Effector memory CD4-positive, alpha-beta T cell (primary cell): ENCODE measurements around the gene CMSS1.

ENCODE experiments used
- DNase-seq, 3 donors: peaks; one replicate each; pipeline ENCODE4 v3.0.0-alpha.2; 2020
- H3K27ac ChIP-seq: 2 replicates; pipeline ENCODE4 v1.7.0; 2013; ENCODE audit warnings: mild to moderate bottlenecking, low read length, moderate library complexity; ENCODE audit not compliant: insufficient read depth, poor library complexity, severe bottlenecking
- H3K27me3 ChIP-seq: replicated peaks from 2 replicates; pipeline ENCODE4 v1.7.0; 2013; ENCODE audit warnings: mild to moderate bottlenecking, low read length; ENCODE audit not compliant: insufficient read depth, control insufficient read depth, poor library complexity, severe bottlenecking
- H3K36me3 ChIP-seq: 2 replicates; pipeline ENCODE4 v1.7.0; 2013; ENCODE audit warnings: mild to moderate bottlenecking, low read length, moderate library complexity; ENCODE audit not compliant: control insufficient read depth, insufficient read depth
- H3K4me1 ChIP-seq: 2 replicates; pipeline ENCODE4 v1.7.0; 2013; ENCODE audit warnings: low read length, mild to moderate bottlenecking; ENCODE audit not compliant: control insufficient read depth, insufficient read depth, poor library complexity, severe bottlenecking
- H3K4me3 ChIP-seq: 2 replicates; pipeline ENCODE4 v1.7.0; 2013; ENCODE audit warnings: low read length, low read depth, mild to moderate bottlenecking; ENCODE audit not compliant: insufficient read depth, poor library complexity, severe bottlenecking
- H3K9me3 ChIP-seq: 2 replicates; pipeline ENCODE4 v1.7.0; 2013; ENCODE audit warnings: mild to moderate bottlenecking, low read length, moderate library complexity; ENCODE audit not compliant: control insufficient read depth

Gene CMSS1

DNA sequence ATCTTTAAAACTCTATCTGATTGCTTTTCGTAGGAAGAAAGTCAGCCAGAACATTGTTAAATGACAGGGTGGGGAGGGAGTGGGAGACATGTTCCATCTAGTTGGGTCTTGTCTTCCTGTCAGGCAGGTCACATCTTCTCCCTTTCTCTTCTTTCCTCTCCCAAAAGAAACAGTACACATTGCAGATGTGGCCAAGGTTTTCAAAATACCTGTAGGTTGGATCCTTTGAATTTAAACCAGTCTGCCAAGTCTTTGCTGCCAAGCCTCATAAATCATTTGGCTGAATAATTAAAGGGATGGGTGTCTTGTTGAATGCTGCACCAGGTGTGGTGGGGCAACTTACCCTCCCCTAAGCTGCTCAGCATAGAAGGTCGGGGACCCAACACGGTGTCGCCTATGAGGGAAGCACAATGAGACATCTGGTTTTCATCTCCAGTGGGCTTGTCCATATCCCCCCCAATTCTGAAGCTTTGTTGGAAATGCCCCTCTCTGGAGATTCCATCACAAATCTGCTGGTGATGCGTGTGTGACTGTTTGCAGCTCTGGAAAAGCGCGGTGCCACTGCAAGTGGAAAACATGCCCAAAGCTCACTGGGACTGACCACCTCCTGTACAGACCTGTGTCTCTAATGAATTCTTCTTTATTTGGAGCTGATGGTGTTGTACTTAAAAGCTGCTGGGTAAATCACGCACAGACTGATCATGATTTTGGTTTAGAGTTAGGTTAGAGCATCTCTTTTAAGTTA, 184.0 kb downstream of the CMSS1 start:
- Histone ChIP-seq H3K27ac (no peak overlapping the region), H3K4me1 (no peaks in the 10 kb centered on the region), H3K9me3 (no peaks in the 10 kb centered on the region), H3K36me3 (no peaks in the 10 kb centered on the region), H3K27me3 (no peaks in the 10 kb centered on the region), H3K4me3 (no peak overlapping the region)
- DNase-seq, result no peak

- no peaks in the 10 kb centered on the region for H3K36me3 ChIP-seq
- H3K27me3 ChIP-seq, result no peaks in the 10 kb centered on the region
- no peak overlapping the region for H3K27ac ChIP-seq
- no peaks in the 10 kb centered on the region for H3K4me1 ChIP-seq
- H3K9me3 ChIP-seq, result no peaks in the 10 kb centered on the region
- no peak overlapping the region for H3K4me3 ChIP-seq
- no peak for DNase-seq
Observed at GRCh38 chr3:100002599-100003350, 185.1 kb downstream of the CMSS1 start.

GRCh38 chr3:100003609-100004503, 186.2 kb downstream of the CMSS1 start:
- H3K36me3 ChIP-seq, result no peaks in the 10 kb centered on the region
- no peaks in the 10 kb centered on the region for H3K27me3 ChIP-seq
- no peaks in the 10 kb centered on the region for H3K9me3 ChIP-seq
- H3K4me1 ChIP-seq, result no peaks in the 10 kb centered on the region
- DNase-seq, result no peak
- no peak overlapping the region for H3K4me3 ChIP-seq
- no peak overlapping the region for H3K27ac ChIP-seq

GRCh38 chr3:100004931-100005330, 187.3 kb downstream of the CMSS1 start:
- DNase-seq, result no peak
- Histone ChIP-seq H3K27me3 (no peaks in the 10 kb centered on the region), H3K4me1 (no peaks in the 10 kb centered on the region), H3K36me3 (no peaks in the 10 kb centered on the region), H3K27ac (no peak overlapping the region), H3K9me3 (no peaks in the 10 kb centered on the region), H3K4me3 (no peak overlapping the region)

- Histone ChIP-seq H3K27me3 (no peaks in the 10 kb centered on the region), H3K27ac (no peak overlapping the region), H3K36me3 (no peaks in the 10 kb centered on the region), H3K4me3 (no peak overlapping the region), H3K9me3 (no peaks in the 10 kb centered on the region), H3K4me1 (no peaks in the 10 kb centered on the region)
- no peak for DNase-seq
Observed at GRCh38 chr3:100005665-100006393, 188.2 kb downstream of the CMSS1 start.

DNA sequence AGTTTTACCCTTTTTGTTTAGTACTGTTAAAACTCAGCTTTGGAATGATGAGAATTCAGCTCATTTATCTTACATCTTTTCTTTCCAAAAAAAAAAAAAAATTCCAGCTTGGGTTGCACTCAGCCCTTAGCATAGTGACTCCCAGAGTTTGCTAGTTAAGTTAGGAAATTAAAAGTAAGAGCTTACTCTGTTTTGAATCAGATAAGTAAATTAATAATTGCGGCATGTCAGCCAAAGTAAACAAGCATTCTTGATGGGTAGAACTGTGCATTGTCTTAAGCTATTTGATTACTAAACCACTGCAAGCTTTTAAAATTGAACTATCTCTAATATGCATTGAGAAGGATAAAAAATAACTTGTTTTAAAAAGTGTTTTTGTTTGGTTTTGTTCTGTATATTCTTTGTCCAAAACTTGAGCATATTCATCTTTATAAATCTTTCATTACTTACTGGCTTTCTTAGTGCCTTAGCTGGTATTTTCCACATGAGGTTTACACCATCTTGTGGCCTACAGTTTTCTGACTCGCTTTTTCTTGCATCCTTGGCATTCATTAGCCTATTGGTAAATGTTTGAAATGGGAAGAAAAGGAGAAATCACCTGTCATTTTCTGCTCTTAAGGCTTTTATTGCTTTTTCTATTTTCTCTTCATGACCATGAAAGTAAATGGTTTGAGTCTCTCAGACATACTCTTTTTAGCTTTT, 189.1 kb downstream of the CMSS1 start:
- H3K27me3 ChIP-seq, result no peaks in the 10 kb centered on the region
- H3K36me3 ChIP-seq, result no peaks in the 10 kb centered on the region
- DNase-seq, result no peak
- H3K27ac ChIP-seq, result no peak overlapping the region
- no peak overlapping the region for H3K4me3 ChIP-seq
- no peaks in the 10 kb centered on the region for H3K4me1 ChIP-seq
- no peaks in the 10 kb centered on the region for H3K9me3 ChIP-seq

- Histone ChIP-seq H3K9me3 (no peaks in the 10 kb centered on the region), H3K4me1 (no peaks in the 10 kb centered on the region), H3K4me3 (no peak overlapping the region), H3K27me3 (no peaks in the 10 kb centered on the region), H3K27ac (no peak overlapping the region), H3K36me3 (no peaks in the 10 kb centered on the region)
- no peak for DNase-seq
Observed at GRCh38 chr3:100007313-100007712, 189.7 kb downstream of the CMSS1 start.

DNA sequence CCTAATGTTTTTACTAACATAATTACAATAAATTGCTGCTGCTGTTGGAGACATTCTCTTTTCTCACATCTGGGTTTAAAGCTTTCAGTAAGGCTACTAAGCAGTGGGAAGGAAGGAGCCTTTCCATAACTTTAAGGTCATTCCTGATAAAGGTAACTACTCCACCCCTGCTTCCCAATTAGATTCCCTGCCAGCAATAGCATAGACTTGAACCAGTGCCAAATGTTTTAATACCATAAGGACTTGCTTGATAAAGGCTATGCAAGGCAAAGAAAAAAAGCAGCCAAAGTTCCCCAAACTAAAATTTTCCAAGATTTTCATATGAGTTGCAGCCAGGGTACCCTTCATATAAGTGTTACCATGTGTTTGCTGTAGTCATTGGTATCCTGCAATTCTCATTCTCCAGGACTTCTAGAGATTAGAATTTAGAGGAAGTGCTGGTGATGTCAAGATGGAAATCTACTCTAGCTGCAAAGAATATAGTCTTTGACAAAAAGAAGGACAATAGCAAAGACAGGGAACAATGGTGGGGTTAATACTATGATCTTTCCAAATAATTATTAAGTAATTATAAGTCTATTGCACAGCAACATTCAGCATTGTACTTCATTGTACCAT, 190.5 kb downstream of the CMSS1 start:
- H3K4me3 ChIP-seq, result no peak overlapping the region
- H3K27me3 ChIP-seq, result no peaks in the 10 kb centered on the region
- H3K9me3 ChIP-seq, result no peaks in the 10 kb centered on the region
- H3K27ac ChIP-seq, result no peak overlapping the region
- DNase-seq, result no peak
- H3K36me3 ChIP-seq, result no peaks in the 10 kb centered on the region
- no peaks in the 10 kb centered on the region for H3K4me1 ChIP-seq
